Esophagus (tissue), 2 donors: ENCODE results near the gene SLC13A5. TPM values are rescaled to one million over a fixed set of nuclear protein-coding genes. Genes with fewer than 3 reads are reported as not detected.

Experiments
- H3K27ac ChIP-seq, 2 donors: one replicate each; pipeline ENCODE4 v1.5.1; 2013; ENCODE audit warnings: low read depth in 2 of 2, mild to moderate bottlenecking in 2 of 2, inconsistent platforms in 1 of 2, low read length in 1 of 2, moderate library complexity in 1 of 2
- H3K27me3 ChIP-seq, 2 donors: one replicate each; pipeline ENCODE4 v1.6.1; 2013; ENCODE audit warnings: low read length in 2 of 2, control low read depth in 1 of 2, mild to moderate bottlenecking in 1 of 2; ENCODE audit not compliant: insufficient read depth in 2 of 2, control insufficient read depth in 1 of 2
- H3K36me3 ChIP-seq, 2 donors: one replicate each; pipeline ENCODE4 v1.6.1; 2013; ENCODE audit warnings: low read length in 1 of 2; ENCODE audit not compliant: control insufficient read depth in 2 of 2, insufficient read depth in 2 of 2
- H3K4me1 ChIP-seq, 2 donors: one replicate each; pipeline ENCODE4 v1.6.1; 2013; ENCODE audit warnings: low read length in 1 of 2; ENCODE audit not compliant: control insufficient read depth in 2 of 2, insufficient read depth in 2 of 2
- H3K4me3 ChIP-seq, 2 donors: one replicate each; pipeline ENCODE4 v1.5.1; 2013; ENCODE audit warnings: low read length in 2 of 2, mild to moderate bottlenecking in 2 of 2, low read depth in 1 of 2, moderate library complexity in 1 of 2
- H3K9me3 ChIP-seq, 2 donors: one replicate each; pipeline ENCODE4 v1.6.1; 2013; ENCODE audit warnings: mild to moderate bottlenecking in 2 of 2, low read depth in 1 of 2, low read length in 1 of 2, moderate library complexity in 1 of 2; ENCODE audit not compliant: control insufficient read depth in 2 of 2, insufficient read depth in 1 of 2
- WGBS, 2 donors: extraction: QIAGEN DNeasy Blood & Tissue Kit; methylation state at CpG; one replicate each; pipeline ENCODE4 v1.1.7; 2013; 5-methylcytosine and 5-hydroxymethylcytosine counted together
- polyA plus RNA-seq, 2 donors: library from polyadenylated mRNA; stranded (reverse); fragments of 200-250 nt; gene quantifications; one replicate each; pipeline ENCODE4 v1.2.3, GENCODE V29; 2013
- donor health status: healthy with polysubstance abuse.
- donor health status: Bipolar disorder and iron deficiency.

The SLC13A5 gene
- polyA plus RNA-seq: 1 to 10 TPM in 1 of 2 donors, under 1 TPM in 1; 0.49 to 2.1 TPM

DNA sequence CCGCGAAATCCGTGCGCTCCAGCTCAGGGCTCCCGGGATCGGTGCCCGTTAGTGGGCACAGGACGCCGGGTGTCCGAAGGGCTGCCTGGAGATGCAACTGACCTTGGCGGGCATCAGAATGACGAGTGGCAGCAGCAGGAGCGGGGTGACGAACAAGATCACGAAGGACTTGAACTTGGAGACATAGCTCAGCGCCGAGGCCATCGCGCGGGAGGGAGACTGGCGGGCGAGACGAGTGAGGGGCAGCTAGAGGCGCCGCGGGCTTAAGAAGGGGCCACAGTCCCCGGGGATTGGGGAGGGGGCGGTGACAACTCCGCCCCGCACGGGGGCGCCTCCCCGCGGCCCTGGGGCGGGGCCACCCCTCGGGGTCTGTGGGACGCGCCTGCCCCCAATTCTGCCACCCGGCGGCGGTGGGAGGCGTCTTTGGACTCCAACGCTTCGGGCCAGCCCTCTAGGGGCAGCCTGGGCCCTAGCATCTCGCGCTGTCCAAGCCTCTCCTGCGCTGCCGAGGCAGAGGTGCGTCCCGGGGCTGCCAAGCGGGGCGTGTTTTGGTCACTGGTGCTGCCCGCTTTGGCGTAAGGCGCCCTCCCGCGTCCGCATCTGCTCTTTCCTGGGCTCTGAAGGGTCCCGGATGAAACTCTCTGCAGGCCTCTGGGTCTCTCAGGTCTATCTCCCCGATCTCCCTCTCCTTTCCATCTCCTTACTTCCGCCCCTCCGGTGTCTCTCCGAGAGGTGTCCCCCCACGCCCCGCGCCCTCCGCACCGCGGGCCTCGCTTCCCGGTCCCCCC lies at the start of gene SLC13A5:
Gene SLC13A5 (minus strand): TSS at position 240 of the 788 bp plus-strand sequence. CDS start 36 bp downstream, at position 204.
- H3K27me3 ChIP-seq: no peaks in the 10 kb centered on the region
- H3K36me3 ChIP-seq: no peaks in the 10 kb centered on the region
- H3K4me3 ChIP-seq: peak within 1 kb of the TSS; percentile 19
- WGBS, 2 donors: 4% methylated on average over 71 of the region's 71 CpGs
- peaks cover 3 to 4% of the 10 kb centered on the region in 2 donors for H3K9me3 ChIP-seq
- peaks cover 10 to 19% of the 10 kb centered on the region in 2 donors for H3K4me1 ChIP-seq
- peak within 1 kb of the TSS; percentile 2 to 79 for H3K27ac ChIP-seq

GRCh38 chr17:6761779-6762178 lies 48.6 kb upstream of the SLC13A5 start:
- H3K36me3 ChIP-seq: peaks cover 9 to 22% of the 10 kb centered on the region in 2 donors
- WGBS, 2 donors: 86 to 87% methylated on average over 8 of the region's 8 CpGs

GRCh38 chr17:6757747-6758146 lies 44.6 kb upstream of the SLC13A5 start:
- peaks cover 5 to 7% of the 10 kb centered on the region in 2 donors for H3K4me1 ChIP-seq
- no peaks in the 10 kb centered on the region for H3K9me3 ChIP-seq
- H3K36me3 ChIP-seq: peaks cover 0 to 8% of the 10 kb centered on the region in 2 donors
- no peak overlapping the region for H3K4me3 ChIP-seq
- H3K27me3 ChIP-seq: no peaks in the 10 kb centered on the region
- WGBS, 2 donors: 95 to 97% methylated on average over 2 of the region's 2 CpGs
- H3K27ac ChIP-seq: no peak overlapping the region

More at GRCh38 chr17:6761779-6762178, 48.6 kb upstream of the SLC13A5 start:
- Histone ChIP-seq H3K27me3 (no peaks in the 10 kb centered on the region), H3K27ac (no peak overlapping the region), H3K4me3 (no peak overlapping the region), H3K9me3 (no peaks in the 10 kb centered on the region), H3K4me1 (peaks cover 3 to 5% of the 10 kb centered on the region in 2 donors)

GRCh38 chr17:6756425-6757031 lies 43.4 kb upstream of the SLC13A5 start:
- peaks cover 0 to 4% of the 10 kb centered on the region in 2 donors for H3K36me3 ChIP-seq
- H3K9me3 ChIP-seq: no peaks in the 10 kb centered on the region
- peak overlapping the region; percentile 84 to 94 for H3K27ac ChIP-seq
- peaks cover 5 to 7% of the 10 kb centered on the region in 2 donors for H3K4me1 ChIP-seq
- H3K27me3 ChIP-seq: no peaks in the 10 kb centered on the region
- peak overlapping the region; percentile 41 to 49 for H3K4me3 ChIP-seq
- 24 to 36% methylated on average over 13 of the region's 13 CpGs for WGBS, 2 donors

DNA sequence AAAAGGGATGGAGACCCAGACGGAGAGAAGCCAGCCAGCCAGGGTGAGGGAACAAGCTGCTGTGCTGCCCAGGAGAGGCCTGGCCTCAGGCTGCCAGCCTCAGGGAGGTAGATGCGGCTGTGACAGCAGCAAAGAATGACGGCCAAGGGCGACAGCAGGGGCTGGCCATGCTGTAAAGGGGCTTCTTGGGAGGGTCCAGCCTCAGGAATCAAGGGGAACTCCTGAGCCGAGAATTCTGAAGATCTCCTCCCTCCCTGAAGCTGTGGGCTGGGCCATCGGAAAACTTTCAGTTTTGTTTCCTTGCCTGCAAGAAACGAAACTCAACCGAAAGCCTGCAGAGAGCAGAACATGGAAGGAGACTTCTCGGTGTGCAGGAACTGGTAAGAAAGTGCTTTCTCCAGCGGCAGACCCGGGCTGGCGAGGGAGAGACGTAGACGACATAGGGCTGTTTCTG lies 42.6 kb upstream of the SLC13A5 start, which contains the start of gene XAF1:
Gene XAF1 (plus strand): TSS at position 316 of the 454 bp plus-strand sequence. CDS start 33 bp downstream, at position 349.
- no peaks in the 10 kb centered on the region for H3K9me3 ChIP-seq
- H3K4me3 ChIP-seq: peak within 1 kb of the TSS; percentile 41 to 49
- peak within 1 kb of the TSS; percentile 84 to 94 for H3K27ac ChIP-seq
- 4 to 14% methylated on average over 14 of the region's 14 CpGs for WGBS, 2 donors
- H3K4me1 ChIP-seq: peaks cover 5 to 7% of the 10 kb centered on the region in 2 donors
- H3K36me3 ChIP-seq: peaks cover 0 to 4% of the 10 kb centered on the region in 2 donors
- H3K27me3 ChIP-seq: no peaks in the 10 kb centered on the region

DNA sequence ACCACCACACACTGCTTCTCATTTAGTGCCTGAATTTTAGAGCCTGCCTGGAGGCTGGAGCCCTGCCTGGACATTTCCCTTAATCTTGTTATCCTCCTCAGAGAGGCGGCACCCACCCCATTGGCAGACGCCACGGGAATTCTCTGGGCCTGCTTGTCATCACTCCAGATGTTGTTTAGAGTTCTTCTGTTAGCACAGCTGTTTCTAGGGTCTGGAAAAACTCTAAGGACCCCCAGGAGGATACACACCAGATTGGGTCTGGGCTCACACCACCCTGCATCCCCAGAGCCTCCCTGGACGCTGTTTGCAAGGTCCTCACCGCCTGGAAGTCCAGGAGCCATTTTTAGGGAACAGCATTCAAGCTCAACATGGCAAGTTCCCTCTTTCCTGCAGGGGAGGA lies 42.1 kb upstream of the SLC13A5 start:
- Histone ChIP-seq H3K9me3 (no peaks in the 10 kb centered on the region), H3K27me3 (no peaks in the 10 kb centered on the region), H3K36me3 (peaks cover 0 to under 1% of the 10 kb centered on the region in 2 donors), H3K4me3 (peak overlapping the region; percentile 41 to 49), H3K4me1 (peaks cover 5 to 7% of the 10 kb centered on the region in 2 donors), H3K27ac (peak overlapping the region; percentile 84 to 94)
- 37 to 49% methylated on average over 5 of the region's 5 CpGs for WGBS, 2 donors

- 72 to 83% methylated on average over 6 of the region's 6 CpGs for WGBS, 2 donors
- no peaks in the 10 kb centered on the region for H3K36me3 ChIP-seq
- no peaks in the 10 kb centered on the region for H3K9me3 ChIP-seq
- H3K4me3 ChIP-seq: no peak overlapping the region
- H3K4me1 ChIP-seq: peaks cover 2 to 7% of the 10 kb centered on the region in 2 donors
- H3K27me3 ChIP-seq: no peaks in the 10 kb centered on the region
- peak overlapping the region; percentile 52 to 62 for H3K27ac ChIP-seq
These were observed 40.4 kb upstream of the SLC13A5 start for GRCh38 chr17:6753546-6753945.

GRCh38 chr17:6753006-6753445 lies 39.9 kb upstream of the SLC13A5 start:
- peaks cover 2 to 6% of the 10 kb centered on the region in 2 donors for H3K4me1 ChIP-seq
- no peak overlapping the region for H3K4me3 ChIP-seq

GRCh38 chr17:6752068-6752909 lies 39.1 kb upstream of the SLC13A5 start:
- Histone ChIP-seq H3K36me3 (no peaks in the 10 kb centered on the region), H3K4me3 (no peak overlapping the region), H3K4me1 (peaks cover 2 to 4% of the 10 kb centered on the region in 2 donors), H3K27me3 (no peaks in the 10 kb centered on the region), H3K27ac (peak overlapping the region; percentile 25 to 58), H3K9me3 (no peaks in the 10 kb centered on the region)
- 49 to 50% methylated on average over 7 of the region's 7 CpGs for WGBS, 2 donors

More at GRCh38 chr17:6753006-6753445, 39.9 kb upstream of the SLC13A5 start:
- H3K36me3 ChIP-seq: no peaks in the 10 kb centered on the region
- no peaks in the 10 kb centered on the region for H3K9me3 ChIP-seq
- peak overlapping the region; percentile 25 to 47 for H3K27ac ChIP-seq
- 33 to 44% methylated on average over 9 of the region's 9 CpGs for WGBS, 2 donors
- no peaks in the 10 kb centered on the region for H3K27me3 ChIP-seq
